Eye (tissue), 1 donor: ENCODE data around the gene RTN4RL2.

ENCODE experiments used
- DNase-seq: peaks from one replicate; pipeline ENCODE4 v3.0.0-alpha.2; 2015

The RTN4RL2 gene

GRCh38 chr11:57481915-57482781 lies 21.8 kb downstream of the RTN4RL2 start:
- DNase-seq, result no peak

- peak; percentile 87 for DNase-seq
Measured at GRCh38 chr11:57482782-57483561, 22.6 kb downstream of the RTN4RL2 start.

- DNase-seq, result no peak
Measured at GRCh38 chr11:57483562-57483918, 23.2 kb downstream of the RTN4RL2 start.

GRCh38 chr11:57484141-57484710 lies 23.9 kb downstream of the RTN4RL2 start:
- no peak for DNase-seq

GRCh38 chr11:57485217-57485990 lies 25.1 kb downstream of the RTN4RL2 start:
- no peak for DNase-seq

- DNase-seq, result no peak
Measured at GRCh38 chr11:57487021-57487778, 26.9 kb downstream of the RTN4RL2 start.

GRCh38 chr11:57487920-57488659 lies 27.8 kb downstream of the RTN4RL2 start:
- DNase-seq, result no peak

- DNase-seq, result no peak
Measured at GRCh38 chr11:57490456-57491248, 30.3 kb downstream of the RTN4RL2 start.

GRCh38 chr11:57491371-57492061 lies 31.2 kb downstream of the RTN4RL2 start:
- no peak for DNase-seq

GRCh38 chr11:57493507-57494503 lies 33.5 kb downstream of the RTN4RL2 start:
- DNase-seq, result no peak

GRCh38 chr11:57496109-57496820 lies 35.9 kb downstream of the RTN4RL2 start:
- no peak for DNase-seq

- no peak for DNase-seq
Measured at GRCh38 chr11:57497303-57498247, 37.2 kb downstream of the RTN4RL2 start.

- no peak for DNase-seq
Measured at GRCh38 chr11:57498540-57498939, 38.2 kb downstream of the RTN4RL2 start.

GRCh38 chr11:57499413-57499982 lies 39.2 kb downstream of the RTN4RL2 start:
- peak; percentile 95 for DNase-seq

GRCh38 chr11:57499983-57500461 lies 39.7 kb downstream of the RTN4RL2 start:
- no peak for DNase-seq

- DNase-seq, result no peak
Measured at GRCh38 chr11:57500515-57500914, 40.2 kb downstream of the RTN4RL2 start.
